GM12891 (cell line): Measurements from ENCODE around the gene ENAH.

Experiments used
- POLR2A ChIP-seq: IDR thresholded peaks from 2 replicates; pipeline ENCODE4 v1.6.1; 2011; ENCODE audit warnings: low read depth, low read length, control low read depth
- POLR2AphosphoS5 ChIP-seq: IDR thresholded peaks from 2 replicates; pipeline ENCODE4 v1.6.1; 2011; ENCODE audit warnings: low read depth, low read length, control low read depth
- SPI1 ChIP-seq: IDR thresholded peaks from 2 replicates; pipeline ENCODE4 v1.6.1; 2011; ENCODE audit warnings: low read depth, low read length, control low read depth

- TF ChIP-seq POLR2AphosphoS5 (no peak), POLR2A (no peak), SPI1 (no peak)
These were observed 103.1 kb downstream of the ENAH start for GRCh38 chr1:225549821-225550220.
